PC-9 (cell line): Measurements from ENCODE around the gene ANKK1. TPM values are rescaled to one million over a fixed set of nuclear protein-coding genes. Genes with fewer than 3 reads are reported as not detected.

Experiments
- BruUV-seq: library from RNA; stranded (reverse); fragments of 400-500 nt; replicated peaks from 2 replicates; lab custom pipeline; 2021; lab: Mats Ljungman, UMichigan
- CTCF ChIA-PET: fragments of 300-600 bp; sonication (Branson Sonifier 250); formaldehyde crosslinking; loops from one replicate; lab custom pipeline; 2022; ENCODE audit warnings: antibody characterized with exemption; lab: Charles Lee
- POLR2A ChIA-PET: fragments of 300-600 bp; sonication (Branson Sonifier 250); formaldehyde crosslinking; loops from one replicate; lab custom pipeline; 2022; ENCODE audit warnings: antibody characterized with exemption; ENCODE audit not compliant: unreplicated experiment; lab: Charles Lee
- DNase-seq, 2 experiments: peaks; one replicate each; pipeline versions ENCODE4 v3.0.0 to v3.0.0-alpha.2; 2015 to 2022; ENCODE audit warnings: mixed read lengths in 1 of 2
- H2AFZ ChIP-seq: fragments of 200-600 bp; sonication (generic); 2 replicates; pipeline ENCODE4 v1.8.1; 2017; ENCODE audit warnings: antibody characterized with exemption
- H3F3A ChIP-seq: fragments of 200-600 bp; sonication (generic); 2 replicates; pipeline ENCODE4 v1.8.1; 2017; ENCODE audit warnings: antibody characterized with exemption, mild to moderate bottlenecking, low read depth; ENCODE audit not compliant: insufficient read depth
- H3K27ac ChIP-seq: fragments of 200-600 bp; sonication (generic); 2 replicates; pipeline ENCODE4 v1.6.1; 2016; ENCODE audit warnings: mixed run types
- H3K27me3 ChIP-seq: fragments of 200-600 bp; sonication (generic); 2 replicates; pipeline ENCODE4 v1.6.1; 2016; ENCODE audit warnings: low read depth, mixed run types; ENCODE audit not compliant: insufficient read depth
- H3K36me3 ChIP-seq: fragments of 200-600 bp; sonication (generic); 2 replicates; pipeline ENCODE4 v1.6.1; 2016; ENCODE audit warnings: low read depth, mixed run types
- H3K4me1 ChIP-seq: fragments of 200-600 bp; sonication (generic); replicated peaks from 2 replicates; pipeline ENCODE4 v1.6.1; 2016; ENCODE audit warnings: mixed run types; ENCODE audit not compliant: insufficient read depth
- H3K4me2 ChIP-seq: fragments of 200-600 bp; sonication (generic); 2 replicates; pipeline ENCODE4 v1.6.1; 2017; ENCODE audit warnings: mixed run types
- H3K4me3 ChIP-seq: fragments of 200-600 bp; sonication (generic); 2 replicates; pipeline ENCODE4 v1.6.1; 2016; ENCODE audit warnings: mixed run types
- H3K79me2 ChIP-seq: fragments of 200-600 bp; sonication (generic); 2 replicates; pipeline ENCODE4 v1.6.1; 2017; ENCODE audit warnings: low read depth, mixed run types
- H3K9me2 ChIP-seq: fragments of 200-600 bp; sonication (generic); 2 replicates; pipeline ENCODE4 v1.8.1; 2017; ENCODE audit warnings: mild to moderate bottlenecking; ENCODE audit not compliant: insufficient read depth
- H3K9me3 ChIP-seq: fragments of 200-600 bp; sonication (generic); 2 replicates; pipeline ENCODE4 v1.8.1; 2016; ENCODE audit warnings: low read depth; ENCODE audit not compliant: insufficient read depth
- H4K20me1 ChIP-seq: fragments of 200-600 bp; sonication (generic); 2 replicates; pipeline ENCODE4 v1.8.1; 2017; ENCODE audit not compliant: insufficient read depth
- CTCF ChIP-seq: fragments of 200-600 bp; sonication (generic); conservative IDR thresholded peaks from 2 replicates; pipeline ENCODE4 v1.6.1; 2017; ENCODE audit warnings: mixed run types, antibody characterized with exemption, mild to moderate bottlenecking, moderate library complexity
- EZH2 ChIP-seq: fragments of 200-600 bp; sonication (generic); IDR thresholded peaks from 2 replicates; pipeline ENCODE4 v1.8.0; 2017; ENCODE audit warnings: antibody characterized with exemption, low read depth
- intact Hi-C: fragments of 100-400 bp; cut with micrococcal nuclease; formaldehyde crosslinking; loops from one replicate; pipeline ENCODE4 v1.10.0; 2022; ENCODE audit not compliant: unreplicated experiment
- total RNA-seq: library from RNA; stranded (reverse); gene quantifications from 2 replicates; pipeline ENCODE4 v1.2.3, GENCODE V29; 2021

Gene ANKK1
- total RNA-seq, 1 experiment from 2014 or later = not detected

GRCh38 chr11:113389272-113389671 is 1.7 kb downstream of the ANKK1 start:
- H3K4me2 ChIP-seq = no peak overlapping the region
- no TSS peak for BruUV-seq
- no peaks in the 10 kb centered on the region for H4K20me1 ChIP-seq
- H2AFZ ChIP-seq = no peak overlapping the region
- intact Hi-C loops = no loop called here
- peaks cover 5% of the 10 kb centered on the region for H3F3A ChIP-seq
- H3K9me2 ChIP-seq = no peaks in the 10 kb centered on the region
- H3K36me3 ChIP-seq = no peaks in the 10 kb centered on the region
- H3K4me3 ChIP-seq = no peak overlapping the region
- H3K79me2 ChIP-seq = no peaks in the 10 kb centered on the region
- ChIA-PET CTCF (no interaction called here), POLR2A (no interaction called here)
- no peaks in the 10 kb centered on the region for H3K9me3 ChIP-seq
- no peak overlapping the region for H3K27ac ChIP-seq
- no peak for TF ChIP-seq CTCF
- no peak for TF ChIP-seq EZH2
- DNase-seq = no peak
- H3K4me1 ChIP-seq = peaks cover 12% of the 10 kb centered on the region
- H3K27me3 ChIP-seq = peaks cover 57% of the 10 kb centered on the region

- Histone ChIP-seq H3K4me1 (no peaks in the 10 kb centered on the region), H3K4me2 (no peak overlapping the region), H2AFZ (no peak overlapping the region), H3K27ac (no peak overlapping the region), H3K79me2 (no peaks in the 10 kb centered on the region), H3K27me3 (peaks cover 87% of the 10 kb centered on the region), H3K9me2 (no peaks in the 10 kb centered on the region), H3K36me3 (no peaks in the 10 kb centered on the region), H3F3A (no peaks in the 10 kb centered on the region), H4K20me1 (no peaks in the 10 kb centered on the region), H3K4me3 (no peak overlapping the region), H3K9me3 (no peaks in the 10 kb centered on the region)
- TF ChIP-seq CTCF (no peak), EZH2 (no peak)
- BruUV-seq = no TSS peak
- POLR2A ChIA-PET = no interaction called here
- CTCF ChIA-PET = no interaction called here
- intact Hi-C loops = no loop called here
- DNase-seq = no peak
Observed at GRCh38 chr11:113392236-113392921, 4.8 kb downstream of the ANKK1 start.

GRCh38 chr11:113393501-113393985 is 6.0 kb downstream of the ANKK1 start:
- ChIA-PET POLR2A (no interaction called here), CTCF (no interaction called here)
- Histone ChIP-seq H3K4me3 (no peak overlapping the region), H3K27me3 (peaks cover 92% of the 10 kb centered on the region), H2AFZ (no peak overlapping the region), H3K9me3 (no peaks in the 10 kb centered on the region), H3K36me3 (no peaks in the 10 kb centered on the region), H3F3A (no peaks in the 10 kb centered on the region), H3K79me2 (no peaks in the 10 kb centered on the region), H3K27ac (no peak overlapping the region), H3K4me1 (no peaks in the 10 kb centered on the region), H3K9me2 (no peaks in the 10 kb centered on the region), H3K4me2 (no peak overlapping the region), H4K20me1 (no peaks in the 10 kb centered on the region)
- DNase-seq = no peak
- no peak for TF ChIP-seq CTCF
- TF ChIP-seq EZH2 = no peak
- BruUV-seq = no TSS peak
- intact Hi-C loops = no loop called here
